Measurements from ENCODE around the gene TMEM131L.

DNA sequence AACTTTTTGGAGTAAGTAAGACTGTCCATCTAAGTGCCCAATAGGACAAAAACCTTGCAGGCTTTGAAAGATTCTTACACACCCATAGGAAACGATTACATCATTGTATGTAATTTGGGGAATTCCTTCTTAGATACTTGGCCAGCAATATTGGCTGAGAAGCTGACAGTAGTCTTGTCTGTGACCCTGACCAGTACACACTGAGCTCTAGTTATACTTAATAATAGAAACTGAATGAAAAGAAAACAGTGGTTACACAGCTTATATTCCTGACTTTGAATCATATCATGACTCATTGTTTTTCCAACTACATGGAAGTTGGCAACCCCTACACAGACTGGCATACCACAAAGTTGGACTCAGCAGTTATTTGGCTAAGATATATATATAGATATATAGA, 210.8 kb downstream of the TMEM131L start:
- TF ChIP-seq, protein P1, sequence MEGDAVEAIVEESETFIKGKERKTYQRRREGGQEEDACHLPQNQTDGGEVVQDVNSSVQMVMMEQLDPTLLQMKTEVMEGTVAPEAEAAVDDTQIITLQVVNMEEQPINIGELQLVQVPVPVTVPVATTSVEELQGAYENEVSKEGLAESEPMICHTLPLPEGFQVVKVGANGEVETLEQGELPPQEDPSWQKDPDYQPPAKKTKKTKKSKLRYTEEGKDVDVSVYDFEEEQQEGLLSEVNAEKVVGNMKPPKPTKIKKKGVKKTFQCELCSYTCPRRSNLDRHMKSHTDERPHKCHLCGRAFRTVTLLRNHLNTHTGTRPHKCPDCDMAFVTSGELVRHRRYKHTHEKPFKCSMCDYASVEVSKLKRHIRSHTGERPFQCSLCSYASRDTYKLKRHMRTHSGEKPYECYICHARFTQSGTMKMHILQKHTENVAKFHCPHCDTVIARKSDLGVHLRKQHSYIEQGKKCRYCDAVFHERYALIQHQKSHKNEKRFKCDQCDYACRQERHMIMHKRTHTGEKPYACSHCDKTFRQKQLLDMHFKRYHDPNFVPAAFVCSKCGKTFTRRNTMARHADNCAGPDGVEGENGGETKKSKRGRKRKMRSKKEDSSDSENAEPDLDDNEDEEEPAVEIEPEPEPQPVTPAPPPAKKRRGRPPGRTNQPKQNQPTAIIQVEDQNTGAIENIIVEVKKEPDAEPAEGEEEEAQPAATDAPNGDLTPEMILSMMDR (IDR thresholded peaks at IDR 0.05), result no peak
- no peak for TF ChIP-seq POLR2A (IDR thresholded peaks at IDR 0.05)
- no peak for TF ChIP-seq EP300 (IDR thresholded peaks at IDR 0.05)
